Measurements from ENCODE around the gene ZNF579. TPM values are rescaled to one million over a fixed set of nuclear protein-coding genes. Genes with fewer than 3 reads are reported as not detected.

ZNF579 gene
- total and polyA plus RNA-seq, 7 donors: 4.2 to 81.6 (median 22.9) TPM

- DNase-seq (peak in 1 of 2 donors; percentile 63), ATAC-seq (no peak)
- Histone ChIP-seq H3K36me3 (ENCODE audit: insufficient read depth in 1 of 2, low read depth in 1 of 2) (peaks cover 0 to 13% of the 10 kb centered on the region in 2 donors), H3K4me1 (peaks cover 25% of the 10 kb centered on the region), H3K27me3 (ENCODE audit: insufficient read depth in 3 of 3, low read length in 2 of 3) (no peaks in the 10 kb centered on the region), H3K27ac (peak overlapping the region; percentile 98), H3K9me3 (no peaks in the 10 kb centered on the region), H3K4me3 (no peak overlapping the region)
- intact Hi-C loops (cut with DNase I): no loop called here
- 90 to 94% (median 93%) methylated on average over 56 to 60 of the region's 60 CpGs for WGBS, 3 donors
- no peak for TF ChIP-seq CTCF (IDR thresholded peaks at IDR 0.05)
Measured at GRCh38 chr19:55602104-55603001, 21.7 kb upstream of the ZNF579 start.

DNA sequence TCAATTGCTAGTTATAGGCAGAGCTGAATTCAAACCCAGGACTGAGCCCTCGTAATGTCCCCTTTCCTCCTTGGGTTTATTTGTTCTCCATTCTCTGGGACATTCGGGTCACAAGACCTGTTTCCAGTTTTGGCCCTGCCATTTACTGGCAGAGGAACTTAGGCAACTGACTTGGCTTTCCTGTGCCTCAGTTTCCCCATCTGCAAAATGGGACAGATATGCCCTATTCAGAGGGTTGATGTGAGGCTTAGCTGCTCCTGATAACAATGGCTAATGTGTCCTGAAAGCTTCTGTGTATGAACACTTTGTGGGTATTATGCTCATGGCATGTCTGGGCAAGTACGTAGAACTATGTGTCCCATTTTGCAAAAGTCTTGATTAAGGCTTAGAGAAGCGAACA is 20.4 kb upstream of the ZNF579 start:
- no peaks in the 10 kb centered on the region for H3K27me3 ChIP-seq (ENCODE audit: insufficient read depth in 3 of 3, low read length in 2 of 3)

DNA sequence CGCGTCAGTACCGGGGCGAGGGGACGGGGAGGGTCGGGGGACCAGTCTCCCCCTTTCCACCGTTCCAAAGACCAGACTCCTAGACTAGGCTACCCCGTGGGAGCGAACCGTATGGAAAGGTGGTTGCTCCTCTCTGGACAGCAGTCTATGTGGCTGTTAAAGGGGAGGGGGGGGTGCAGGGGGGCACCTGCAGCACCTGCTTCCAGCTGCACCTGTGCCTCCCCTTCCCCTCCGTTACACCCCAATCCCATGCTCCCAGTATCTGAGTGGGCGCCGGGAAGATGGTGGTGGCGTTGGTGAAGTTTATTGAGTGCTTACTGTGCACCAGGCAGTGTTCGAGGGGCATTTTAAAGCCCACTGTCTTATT is 20.0 kb upstream of the ZNF579 start:
- Histone ChIP-seq H3K4me1 (peaks cover 20% of the 10 kb centered on the region), H3K9me3 (no peaks in the 10 kb centered on the region), H3K27ac (peak overlapping the region; percentile 98), H3K36me3 (ENCODE audit: insufficient read depth in 1 of 2, low read depth in 1 of 2) (peaks cover 0 to 30% of the 10 kb centered on the region in 2 donors), H3K27me3 (ENCODE audit: insufficient read depth in 3 of 3, low read length in 2 of 3) (no peaks in the 10 kb centered on the region), H3K4me3 (peak overlapping the region; percentile 72)
- ATAC-seq (no peak), DNase-seq (no peak)
- intact Hi-C loops (cut with DNase I): no loop called here
- TF ChIP-seq CTCF (IDR thresholded peaks at IDR 0.05): no peak
- 5 to 8% (median 5%) methylated on average over 13 to 15 of the region's 15 CpGs for WGBS, 3 donors

More for the DNA sequence above, 20.4 kb upstream of the ZNF579 start:
- ATAC-seq (no peak), DNase-seq (no peak)
- Histone ChIP-seq H3K36me3 (ENCODE audit: insufficient read depth in 1 of 2, low read depth in 1 of 2) (peaks cover 0 to 26% of the 10 kb centered on the region in 2 donors), H3K4me1 (peaks cover 17% of the 10 kb centered on the region), H3K27ac (peak overlapping the region; percentile 98), H3K9me3 (no peaks in the 10 kb centered on the region), H3K4me3 (peak overlapping the region; percentile 72)
- intact Hi-C loops (cut with DNase I): no loop called here
- 54 to 85% (median 55%) methylated on average over 4 of the region's 4 CpGs for WGBS, 3 donors
- TF ChIP-seq CTCF (IDR thresholded peaks at IDR 0.05): no peak

DNA sequence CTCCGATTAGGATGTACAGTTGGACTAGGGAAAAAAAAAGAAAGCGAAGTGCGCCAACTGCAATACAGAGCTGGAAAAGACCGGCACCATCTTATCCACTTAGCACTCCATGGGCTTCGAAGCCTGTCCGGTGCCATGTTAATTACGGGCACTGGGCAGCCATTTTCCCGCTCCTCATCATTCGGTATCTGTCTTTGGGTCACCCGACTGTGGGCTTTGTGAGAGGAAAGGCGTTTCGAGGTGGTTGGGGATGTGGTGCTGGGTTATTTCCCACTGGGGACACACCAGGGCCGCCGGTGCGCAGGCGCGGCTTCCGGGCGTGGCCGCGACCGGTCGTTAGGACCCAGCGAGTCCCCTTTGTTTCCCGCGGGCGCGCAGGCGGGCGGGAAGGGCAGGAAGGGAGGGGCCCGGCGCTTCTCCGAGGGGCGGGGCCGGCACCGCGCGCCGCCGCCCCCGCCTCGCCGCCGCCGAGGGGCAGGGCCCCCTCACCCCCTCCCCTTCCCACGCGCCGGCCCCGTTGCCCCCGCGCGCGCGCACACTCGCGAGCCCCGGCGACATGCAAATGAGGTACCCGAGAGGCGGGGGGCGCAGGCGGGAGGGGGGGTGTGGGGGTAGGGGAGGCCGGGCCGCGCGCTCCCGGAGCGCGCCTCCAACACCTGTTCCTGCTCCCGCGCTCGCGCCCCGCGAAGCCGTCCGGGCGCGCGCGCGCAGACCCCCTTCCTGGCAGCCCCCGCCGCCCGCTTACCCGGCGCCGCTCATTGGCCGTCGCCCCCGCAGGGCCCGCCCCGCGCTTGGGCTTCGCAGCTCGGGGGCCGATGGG is 19.4 kb upstream of the ZNF579 start, which contains the start of gene ZNF524:
Gene ZNF524 (plus strand): TSS at position 447 of the 820 bp plus-strand sequence. CDS start 1,825 bp downstream, outside the sequence.
- Histone ChIP-seq H3K27me3 (ENCODE audit: insufficient read depth in 3 of 3, low read length in 2 of 3) (no peaks in the 10 kb centered on the region), H3K4me1 (peaks cover 26% of the 10 kb centered on the region), H3K9me3 (no peaks in the 10 kb centered on the region), H3K4me3 (peak within 1 kb of the TSS; percentile 72), H3K27ac (peak within 1 kb of the TSS; percentile 98), H3K36me3 (ENCODE audit: insufficient read depth in 1 of 2, low read depth in 1 of 2) (peaks cover 0 to 36% of the 10 kb centered on the region in 2 donors)
- TF ChIP-seq CTCF (IDR thresholded peaks at IDR 0.05): no peak
- 0 to 1% (median 0%) methylated on average over 27 to 96 of the region's 97 CpGs for WGBS, 3 donors
- intact Hi-C loops (cut with DNase I): loop anchor here in 1 of 2 donors (5.0 kb wide), 1 partner anchor 53 kb away; the partner anchor contains the start of gene SBK3
- ATAC-seq (peak; percentile 52 to 65 (median 60)), DNase-seq (peak; percentile 89 to 93)
